Frontal cortex (tissue), 4 donors: ENCODE results near the gene ADM5. TPM values are rescaled to one million over a fixed set of nuclear protein-coding genes. Genes with fewer than 3 reads are reported as not detected.
"Not testable (repeated sequence)": the region's sequence is repeated elsewhere in the genome, so short reads cannot be mapped to it uniquely, and the experiment has no call there.

Experiments used
- DNase-seq, 2 donors: peaks; one replicate each; pipeline ENCODE4 v3.0.0; 2012; ENCODE audit warnings: low spot score in 2 of 2
- FAIRE-seq: peaks from 2 replicates; lab custom pipeline; 2012; peaks lifted over from hg19 to GRCh38; lab: Jason Lieb, UNC
- total RNA-seq: library from RNA; depleted of rRNA; stranded (reverse); fragments of >200 nt; gene quantifications from one replicate; pipeline ENCODE4 v1.2.3, GENCODE V29; 2014
- donor health status: control.
- donor health status: control.
- donor health status: control.

The ADM5 gene
- total RNA-seq, 1 donor from 2014 or later, result 0.82 TPM

- FAIRE-seq (no peak), DNase-seq (no peak)
Measured at GRCh38 chr19:49692147-49692506, 2.7 kb downstream of the ADM5 start.

- DNase-seq (no peak), FAIRE-seq (no peak)
Measured at GRCh38 chr19:49696115-49696514, 6.7 kb downstream of the ADM5 start.

- no peak for FAIRE-seq
- DNase-seq, result no peak
Measured at GRCh38 chr19:49696865-49697264, 7.5 kb downstream of the ADM5 start.

GRCh38 chr19:49699364-49699763 is 10.0 kb downstream of the ADM5 start:
- DNase-seq (no peak), FAIRE-seq (no peak)

GRCh38 chr19:49700563-49700962 is 11.2 kb downstream of the ADM5 start:
- no peak for DNase-seq
- FAIRE-seq, result no peak

GRCh38 chr19:49701271-49701786 is 11.9 kb downstream of the ADM5 start:
- no peak for FAIRE-seq
- no peak for DNase-seq

GRCh38 chr19:49704888-49705642 is 15.7 kb downstream of the ADM5 start:
- DNase-seq (no peak), FAIRE-seq (no peak)

- no peak for FAIRE-seq
- no peak for DNase-seq
Measured at GRCh38 chr19:49705919-49706318, 16.5 kb downstream of the ADM5 start.

GRCh38 chr19:49710372-49710951 is 21.1 kb downstream of the ADM5 start:
- DNase-seq, result no peak
- FAIRE-seq, result no peak

GRCh38 chr19:49712397-49712859 is 23.0 kb downstream of the ADM5 start:
- FAIRE-seq (no peak), DNase-seq (no peak)

- FAIRE-seq (no peak), DNase-seq (no peak)
Measured at GRCh38 chr19:49713236-49713845, 23.9 kb downstream of the ADM5 start.

- no peak for FAIRE-seq
- DNase-seq, result no peak
Measured at GRCh38 chr19:49716154-49716553, 26.8 kb downstream of the ADM5 start.

GRCh38 chr19:49718511-49718910 is 29.1 kb downstream of the ADM5 start:
- FAIRE-seq, result no peak
- DNase-seq, result no peak

- FAIRE-seq (no peak), DNase-seq (no peak)
Measured at GRCh38 chr19:49718991-49719390, 29.6 kb downstream of the ADM5 start.

GRCh38 chr19:49719420-49719819 is 30.0 kb downstream of the ADM5 start:
- DNase-seq, FAIRE-seq: not testable (repeated sequence)

- no peak for DNase-seq
- no peak for FAIRE-seq
Measured at GRCh38 chr19:49727217-49728030, 38.0 kb downstream of the ADM5 start.

- FAIRE-seq (no peak), DNase-seq (no peak)
Measured at GRCh38 chr19:49730166-49730565, 40.8 kb downstream of the ADM5 start.

GRCh38 chr19:49738268-49738667 is 48.9 kb downstream of the ADM5 start:
- FAIRE-seq, result no peak

GRCh38 chr19:49739098-49739497 is 49.7 kb downstream of the ADM5 start:
- FAIRE-seq, result no peak
- no peak for DNase-seq

More at GRCh38 chr19:49738268-49738667, 48.9 kb downstream of the ADM5 start:
- DNase-seq, result no peak

GRCh38 chr19:49739933-49740332 is 50.5 kb downstream of the ADM5 start:
- DNase-seq, result no peak
- no peak for FAIRE-seq
